AG08396 (cell line): ENCODE measurements around the gene MS4A12.
"Not testable (repeated sequence)": the region's sequence is repeated elsewhere in the genome, so short reads cannot be mapped to it uniquely, and the experiment has no call there.

Experiments used
- DNase-seq: peaks from one replicate; pipeline ENCODE4 v3.0.0; 2012; ENCODE audit warnings: low spot score, mixed read lengths

MS4A12 gene

DNA sequence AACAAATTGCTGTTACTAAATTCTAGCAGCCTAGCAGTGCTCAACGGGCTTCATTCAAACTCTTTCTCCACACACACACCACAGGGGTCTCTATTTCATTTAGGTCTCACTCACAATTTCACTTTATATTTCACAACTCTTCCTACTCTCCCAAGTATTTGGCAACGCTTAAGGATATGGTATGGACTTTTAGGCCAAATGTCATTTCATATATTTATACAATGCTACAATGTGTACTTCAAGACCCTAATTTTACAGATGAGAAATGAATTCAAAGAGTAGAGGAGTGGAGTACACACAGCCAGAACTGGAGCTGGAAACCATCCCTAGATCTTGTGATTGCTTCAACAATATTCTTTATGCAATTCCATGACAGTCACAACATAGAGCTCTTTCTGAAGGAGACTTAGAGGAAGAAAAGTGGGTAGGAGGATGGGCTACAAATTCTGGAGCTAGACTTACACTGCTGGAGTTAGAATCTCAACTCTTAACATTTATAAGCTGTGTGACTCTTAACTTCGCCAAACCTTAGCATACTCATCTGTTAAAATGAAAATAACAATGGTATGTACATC lies 20.2 kb downstream of the MS4A12 start:
- DNase-seq: no peak

DNA sequence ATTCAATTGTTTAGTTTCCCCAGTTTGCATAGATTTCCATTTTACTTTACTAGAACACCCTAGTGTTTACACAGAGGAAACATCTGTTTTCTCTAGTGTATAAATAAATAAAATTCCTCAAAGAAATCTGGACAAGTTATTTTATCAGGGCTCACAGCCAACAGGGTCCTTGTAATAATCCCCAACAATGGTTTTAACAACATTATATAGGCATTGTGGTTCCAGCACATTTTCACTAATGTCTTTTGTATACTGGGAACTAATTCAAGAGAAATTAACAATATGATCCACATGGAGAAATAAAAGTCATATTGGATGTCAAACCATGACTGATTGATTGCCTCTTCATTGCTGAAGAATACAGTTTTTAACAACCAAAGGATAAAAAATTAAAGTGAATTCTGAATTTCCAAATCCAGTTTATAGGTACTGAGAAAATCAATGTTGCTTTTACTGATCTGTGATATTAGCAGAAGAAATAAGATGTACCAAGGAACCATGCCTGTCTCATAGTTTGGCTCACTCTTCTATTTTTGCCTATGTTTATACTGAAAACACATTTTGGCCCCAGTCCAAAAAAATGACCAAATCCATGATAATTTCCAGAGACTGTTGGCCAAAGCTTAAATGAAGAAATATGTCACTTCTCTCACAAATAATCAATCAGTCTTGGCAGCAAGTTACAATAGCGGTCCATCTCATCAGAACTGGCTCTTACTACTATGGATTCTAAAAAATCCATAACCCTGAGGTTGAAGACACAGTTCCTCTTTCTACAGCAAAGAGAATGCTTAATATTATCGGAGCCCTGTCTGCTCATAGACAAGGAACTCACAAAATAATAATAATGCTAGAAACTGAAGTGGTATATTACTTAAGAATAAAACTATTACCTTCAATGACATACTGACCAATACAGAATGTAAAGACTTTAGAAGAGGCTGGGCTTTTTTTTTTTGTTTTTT lies 21.2 kb downstream of the MS4A12 start:
- DNase-seq: no peak

DNA sequence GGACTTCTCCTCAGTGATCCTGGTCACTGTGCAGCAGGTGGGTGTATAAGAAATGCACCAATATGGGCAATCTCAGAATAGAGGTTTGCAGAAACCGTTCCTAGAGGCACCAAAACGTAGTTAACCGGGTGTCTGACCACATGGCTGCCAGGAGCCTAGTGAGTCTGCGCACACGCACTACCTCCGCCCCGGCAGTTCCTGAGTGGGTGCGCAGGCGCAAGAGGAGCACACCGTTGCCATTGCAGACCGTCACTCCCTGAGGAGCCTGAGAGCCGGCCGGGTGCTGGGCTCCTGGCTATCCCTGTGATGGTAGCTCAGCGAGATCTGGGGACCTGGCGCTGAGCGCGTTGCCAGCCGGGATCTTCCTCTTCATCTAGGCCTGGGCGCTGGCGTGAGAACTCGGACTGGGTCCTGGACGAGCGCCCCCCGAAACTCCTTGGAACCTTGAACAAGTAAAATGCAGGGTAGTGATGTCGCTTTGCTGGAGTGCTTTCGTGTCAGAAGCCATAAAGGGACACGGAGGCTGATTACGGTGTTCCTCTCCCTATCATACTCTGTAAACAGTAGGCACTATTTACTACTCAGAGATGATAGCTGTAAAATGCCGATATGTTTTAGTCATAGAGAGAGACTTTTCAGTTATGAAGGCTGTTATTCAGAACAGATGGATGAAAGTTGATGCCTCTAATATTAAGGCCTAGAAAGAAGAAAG lies 22.7 kb downstream of the MS4A12 start, which contains the start of gene MS4A13:
Gene MS4A13 (plus strand): TSS at position 249 of the 712 bp plus-strand sequence. CDS start 2,692 bp downstream, outside the sequence.
- DNase-seq: no peak

DNA sequence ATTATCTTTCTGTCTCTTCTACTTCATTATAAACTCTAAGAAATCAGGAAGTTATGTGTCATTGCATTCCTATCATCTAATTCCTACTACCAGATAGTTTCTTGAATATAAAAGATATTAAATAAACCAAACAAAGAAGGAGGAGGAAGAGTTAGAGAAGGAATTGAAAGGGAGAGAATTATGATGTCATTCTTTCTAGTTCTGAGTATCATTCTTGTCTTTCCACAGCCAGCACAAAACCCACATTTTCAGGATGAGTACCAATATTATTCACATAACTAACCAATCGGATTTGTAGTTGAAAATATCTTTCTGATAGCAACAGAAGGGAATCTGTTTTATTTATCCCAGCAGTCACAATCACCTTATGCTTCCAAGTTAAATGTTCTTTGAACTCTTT lies 35.9 kb downstream of the MS4A12 start:
- DNase-seq: no peak

DNA sequence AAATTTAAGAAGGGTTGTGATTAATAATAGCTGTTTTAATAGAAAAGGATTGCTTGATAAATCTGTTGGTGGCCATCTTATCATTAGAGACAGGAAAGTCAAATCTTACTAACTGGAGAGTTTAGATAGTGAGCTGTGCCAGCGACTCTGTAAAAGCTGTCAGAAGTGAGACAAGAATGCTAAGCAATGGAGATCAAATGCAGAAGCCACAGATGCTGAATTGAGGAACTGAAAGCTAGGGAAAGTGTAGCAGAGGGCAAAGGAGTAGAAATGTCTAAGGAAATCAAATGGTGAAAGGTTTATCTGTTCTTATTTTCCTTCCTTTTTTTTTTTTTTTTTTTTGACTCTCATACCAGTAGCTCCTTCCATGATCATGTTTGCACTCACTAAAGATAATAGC lies 36.4 kb downstream of the MS4A12 start:
- DNase-seq: no peak

DNA sequence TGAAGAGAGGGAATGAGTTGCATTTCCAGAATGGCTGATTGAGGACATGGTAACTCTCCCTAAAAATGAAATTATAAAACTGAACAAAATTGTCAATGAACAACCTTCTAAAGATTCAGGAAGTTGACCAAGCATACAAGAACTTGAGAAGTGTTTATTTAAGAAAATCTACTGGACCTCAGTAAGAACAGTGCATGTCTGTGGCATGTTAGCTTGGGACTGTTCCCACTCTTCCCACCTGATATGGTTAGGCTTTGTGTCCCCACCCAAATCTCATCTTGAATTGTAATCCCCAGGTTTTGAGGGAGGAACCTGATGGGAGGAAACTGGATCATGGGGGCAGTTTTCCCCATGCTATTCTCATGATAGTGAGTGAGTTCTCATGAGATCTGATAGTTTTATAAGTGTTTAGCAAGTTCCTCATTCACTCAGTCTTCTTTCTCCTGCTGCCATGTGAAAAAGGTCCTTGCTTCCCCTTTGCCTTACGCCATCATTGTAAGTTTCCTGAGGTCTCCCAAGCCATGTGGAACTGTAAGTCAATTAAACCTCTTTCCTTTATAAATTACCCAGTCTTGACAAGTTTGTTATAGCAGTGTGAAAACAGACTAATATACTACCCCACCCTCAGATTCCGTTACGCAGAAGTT lies 38.0 kb downstream of the MS4A12 start:
- no peak for DNase-seq

DNA sequence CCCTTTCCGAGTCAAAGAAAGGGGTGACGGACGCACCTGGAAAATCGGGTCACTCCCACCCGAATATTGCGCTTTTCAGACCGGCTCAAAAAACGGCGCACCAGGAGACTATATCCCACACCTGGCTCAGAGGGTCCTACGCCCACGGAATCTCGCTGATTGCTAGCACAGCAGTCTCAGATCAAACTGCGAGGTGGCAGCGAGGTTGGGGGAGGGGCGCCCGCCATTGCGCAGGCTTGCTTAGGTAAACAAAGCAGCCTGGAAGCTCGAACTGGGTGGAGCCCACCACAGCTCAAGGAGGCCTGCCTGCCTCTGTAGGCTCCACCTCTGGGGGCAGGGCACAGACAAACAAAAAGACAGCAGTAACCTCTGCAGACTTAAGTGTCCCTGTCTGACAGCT lies 39.8 kb downstream of the MS4A12 start:
- not testable (repeated sequence) for DNase-seq

DNA sequence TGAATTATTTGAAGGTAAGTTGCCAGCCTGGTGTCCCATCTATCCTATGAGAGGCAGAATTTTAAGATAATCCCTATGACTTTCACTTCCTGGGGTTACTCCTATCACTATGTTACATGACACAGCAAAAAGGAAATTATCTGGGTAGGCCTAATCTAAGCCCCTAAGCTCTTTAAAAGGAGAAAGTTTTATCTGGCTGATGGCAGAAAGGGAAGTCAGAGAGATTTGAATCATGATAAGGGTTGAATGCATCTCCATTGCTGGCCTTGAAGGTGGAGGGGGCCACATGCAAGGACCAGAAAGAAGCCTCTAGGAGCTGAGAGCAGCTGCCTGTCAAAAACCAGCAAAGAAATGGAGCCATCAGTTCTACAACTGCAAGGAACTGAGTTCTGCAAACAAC lies 46.0 kb downstream of the MS4A12 start:
- DNase-seq: not testable (repeated sequence)

DNA sequence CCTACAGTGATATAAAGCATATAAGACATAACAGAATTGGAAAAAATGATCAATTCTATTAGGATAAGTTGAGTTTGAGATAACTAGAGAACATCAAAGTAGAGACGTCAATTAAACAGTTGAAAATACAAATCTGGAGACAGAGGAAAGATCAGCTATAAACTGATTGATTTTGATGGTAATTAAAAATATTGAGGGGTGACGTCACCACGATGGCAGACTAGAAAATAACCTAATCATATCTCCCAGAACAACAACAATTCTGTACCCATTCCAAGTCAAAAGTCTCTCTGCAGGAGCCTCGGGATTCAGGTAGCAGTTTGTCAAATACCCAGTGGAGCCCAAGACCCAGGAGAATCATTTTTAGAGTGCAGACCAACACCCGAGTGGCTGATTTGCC lies 51.5 kb downstream of the MS4A12 start:
- no peak for DNase-seq
